ENCODE results near the gene SMIM32. TPM values are rescaled to one million over a fixed set of nuclear protein-coding genes. Genes with fewer than 3 reads are reported as not detected.

Gene SMIM32
- total and polyA plus RNA-seq, 2 of the 13 experiments (the other 11 are each of a cell fraction or from before 2014, with no cell fraction given), result 0.15 to 0.20 TPM

- no peak for TF ChIP-seq ZNF687 (CRISPR knock-in tag; IDR thresholded peaks at IDR 0.05)
- TF ChIP-seq TIGD3 (CRISPR knock-in tag; IDR thresholded peaks at IDR 0.05; ENCODE audit: borderline replicate concordance), result no peak
- TF ChIP-seq ZNF143 (CRISPR knock-in tag; IDR thresholded peaks at IDR 0.05), result no peak
- no peak for TF ChIP-seq CREB3 (CRISPR knock-in tag; IDR thresholded peaks at IDR 0.05)
- no peak for TF ChIP-seq ZNF772 (CRISPR knock-in tag; IDR thresholded peaks at IDR 0.05)
- no peak for TF ChIP-seq SP140L (CRISPR knock-in tag; IDR thresholded peaks at IDR 0.05; ENCODE audit: borderline replicate concordance)
- no peak for TF ChIP-seq HMGA1 (CRISPR knock-in tag; conservative IDR thresholded peaks at IDR 0.05)
- TF ChIP-seq MAFG (CRISPR knock-in tag; IDR thresholded peaks at IDR 0.05), result no peak
- TF ChIP-seq ARID4A (CRISPR knock-in tag; IDR thresholded peaks at IDR 0.05; ENCODE audit: borderline replicate concordance), result no peak
- no peak for TF ChIP-seq NFYC (CRISPR knock-in tag; IDR thresholded peaks at IDR 0.05)
- TF ChIP-seq WIZ (CRISPR knock-in tag; IDR thresholded peaks at IDR 0.05), result no peak
- TF ChIP-seq NR2F6 (IDR thresholded peaks at IDR 0.05), result no peak
- TF ChIP-seq NR2F6 (CRISPR knock-in tag; IDR thresholded peaks at IDR 0.05), result no peak
- no peak for TF ChIP-seq HMG20B (CRISPR knock-in tag; conservative IDR thresholded peaks at IDR 0.05)
Measured at GRCh38 chr5:136208916-136209315, 16.0 kb upstream of the SMIM32 start (continued).
